Measurements from ENCODE around the gene NIPAL3. TPM values are rescaled to one million over a fixed set of nuclear protein-coding genes. Genes with fewer than 3 reads are reported as not detected.
A peak's percentile ranks its signal among the peaks of the same experiment; 100 is the strongest.

The NIPAL3 gene
- total RNA-seq, 1 experiment from 2014 or later: 7.7 TPM

DNA sequence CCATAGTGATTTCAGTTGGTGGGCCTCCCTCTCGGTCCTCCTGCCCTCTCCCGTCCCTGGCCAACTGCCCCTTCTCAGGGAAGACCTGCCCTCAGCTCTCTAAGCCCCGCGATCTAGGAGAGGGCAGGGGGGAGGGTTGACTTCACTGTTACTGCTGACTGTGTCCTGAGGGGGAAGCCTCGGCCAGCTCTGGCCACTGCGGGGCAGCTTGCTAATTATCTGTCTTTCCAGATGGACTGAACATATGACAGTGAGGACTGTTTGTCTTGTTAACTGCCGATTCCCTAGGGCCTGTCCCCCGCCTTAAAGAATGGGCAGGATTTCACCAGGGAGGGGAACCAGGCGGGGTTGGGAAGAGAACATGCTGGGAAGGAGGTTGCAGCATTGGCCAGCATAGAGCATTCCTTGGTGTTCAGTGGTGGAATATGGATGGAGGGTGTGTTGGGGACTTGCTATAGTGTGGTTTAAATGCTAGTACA lies 22.9 kb downstream of the NIPAL3 start:
- Histone ChIP-seq H3K14ac (ENCODE audit: insufficient read depth, low read length) (no peak overlapping the region), H3K56ac (ENCODE audit: insufficient read length, low read depth, low read length) (no peak overlapping the region), H3K4me2 (ENCODE audit: insufficient read depth, insufficient read length, low read length) (no peak overlapping the region), H2BK15ac (ENCODE audit: low read depth, low read length) (no peak overlapping the region), H4K5ac (ENCODE audit: insufficient read length, low read depth, low read length) (no peak overlapping the region), H3K23ac (ENCODE audit: insufficient read length, low read depth, low read length) (no peak overlapping the region), H2BK20ac (ENCODE audit: low read depth, low read length, poor library complexity, severe bottlenecking) (no peak overlapping the region), H2BK12ac (ENCODE audit: insufficient read length, low read depth, low read length) (no peak overlapping the region), H3K9me3 (ENCODE audit: control insufficient read depth, low read depth, low read length) (no peaks in the 10 kb centered on the region), H4K20me1 (ENCODE audit: control insufficient read depth, insufficient read depth, insufficient read length) (no peaks in the 10 kb centered on the region), H3K27me3 (ENCODE audit: insufficient read depth, low read length) (no peaks in the 10 kb centered on the region), H3K79me1 (ENCODE audit: insufficient read depth, low read depth, low read length, poor library complexity, severe bottlenecking) (no peaks in the 10 kb centered on the region), H3K23me2 (ENCODE audit: insufficient read length, low read depth, low read length, poor library complexity, severe bottlenecking) (no peaks in the 10 kb centered on the region), H3K4ac (ENCODE audit: low read depth, low read length) (no peak overlapping the region), H2AK5ac (ENCODE audit: insufficient read length, low read length) (no peak overlapping the region), H3K27ac (ENCODE audit: insufficient read length, low read depth, low read length) (no peak overlapping the region), H2BK5ac (ENCODE audit: insufficient read length, low read length) (no peak overlapping the region), H3K18ac (ENCODE audit: insufficient read length, low read depth, low read length) (no peak overlapping the region), H4K8ac (replicated peaks; ENCODE audit: insufficient read length, low read depth, low read length) (no peak overlapping the region), H3K79me2 (ENCODE audit: insufficient read depth, low read length) (no peaks in the 10 kb centered on the region), H3T11ph (ENCODE audit: low read length) (no peak overlapping the region), H4K91ac (ENCODE audit: insufficient read length, low read depth, low read length) (no peak overlapping the region), H2BK120ac (ENCODE audit: low read depth, low read length, poor library complexity, severe bottlenecking) (no peak overlapping the region), H3K9ac (ENCODE audit: extremely low read depth, insufficient read length, low read length) (no peak overlapping the region), H2AFZ (ENCODE audit: low read length) (no peak overlapping the region), H3K4me1 (ENCODE audit: insufficient read depth, low read length) (no peaks in the 10 kb centered on the region)
- Mint-ChIP-seq H3K4me3 (no peak overlapping the region), H3K4me1 (peaks cover 11 to 31% of the 10 kb centered on the region in 2 experiments), H3K27ac (peak overlapping the region in 2 of 3 experiments; percentile 32 to 70; a peak in 3 of 7 replicates), H3K36me3 (ENCODE audit: insufficient read depth in 1 of 3, low read depth in 3 of 3) (no peaks in the 10 kb centered on the region), H3K9me3 (no peaks in the 10 kb centered on the region), H3K27me3 (ENCODE audit: low read depth) (no peaks in the 10 kb centered on the region)
- no CpG with 5 or more reads among the region's 9 CpGs for WGBS (ENCODE audit: extremely low coverage, insufficient read length, low lambda C conversion rate)
- DNase-seq: peak; percentile 35
- TF ChIP-seq CTCF (conservative IDR thresholded peaks at IDR 0.05): no peak

Data from H9 (cell line).